SK-N-SH (cell line): ENCODE measurements around the gene AKR1D1. TPM values are rescaled to one million over a fixed set of nuclear protein-coding genes. Genes with fewer than 3 reads are reported as not detected.
"Not testable (repeated sequence)": the region's sequence is repeated elsewhere in the genome, so short reads cannot be mapped to it uniquely, and the experiment has no call there.

ENCODE experiments used
- CTCF ChIA-PET: fragments of 300-600, 350-600 bp; formaldehyde crosslinking; extraction: SDS; loops from one replicate; lab custom pipeline; 2021; lab: Yijun Ruan, JAX
- POLR2A ChIA-PET: fragments of 350-600 bp; sonication (Branson Sonifier 250); formaldehyde crosslinking; extraction: SDS; loops from one replicate; lab custom pipeline; 2020; ENCODE audit warnings: antibody characterized with exemption, inconsistent platforms; lab: Yijun Ruan, JAX
- DNase-seq: peaks from one replicate; pipeline ENCODE4 v3.0.0; 2012
- H2AFZ ChIP-seq: fragments of 200-600 bp; sonication (generic); 2 replicates; pipeline ENCODE4 v1.8.1; 2016; ENCODE audit warnings: antibody characterized with exemption, mild to moderate bottlenecking, low read depth
- H3F3A ChIP-seq: fragments of 200-600 bp; sonication (generic); replicated peaks from 2 replicates; pipeline ENCODE3; 2016; ENCODE audit warnings: antibody characterized with exemption, mild to moderate bottlenecking; ENCODE audit not compliant: insufficient read depth
- H3K27ac ChIP-seq, 2 experiments: fragments of 200-500 bp in 1 of 2; fragments of 200-600 bp in 1 of 2; sonication (Bioruptor generic) in 1 of 2; sonication (generic), shearing (Covaris generic) in 1 of 2; 2 replicates each; pipeline versions ENCODE4 v1.5.1 to v1.6.1; 2014 to 2016; ENCODE audit warnings: low read depth in 2 of 2, inconsistent platforms in 1 of 2, low read length in 1 of 2, mild to moderate bottlenecking in 1 of 2, mixed read lengths in 1 of 2
- H3K27me3 ChIP-seq: fragments of 200-600 bp; sonication (generic), shearing (Covaris generic); 2 replicates; pipeline ENCODE4 v1.6.1; 2016; ENCODE audit warnings: mixed run types; ENCODE audit not compliant: insufficient read depth
- H3K36me3 ChIP-seq, 2 experiments: fragments of 200-500 bp in 1 of 2; fragments of 200-600 bp in 1 of 2; sonication (Bioruptor generic) in 1 of 2; sonication (generic) in 1 of 2; replicated peaks in 1 of 2; 2 replicates each; pipeline versions ENCODE3 to v1.5.1; 2014 to 2016; ENCODE audit warnings: low read length in 1 of 2, mild to moderate bottlenecking in 1 of 2; ENCODE audit not compliant: insufficient read depth in 2 of 2, control insufficient read depth in 1 of 2
- H3K4me1 ChIP-seq, 2 experiments: fragments of 200-500 bp in 1 of 2; fragments of 200-600 bp in 1 of 2; sonication (Bioruptor generic) in 1 of 2; sonication (generic), shearing (Covaris generic) in 1 of 2; 2 replicates each; pipeline versions ENCODE4 v1.5.1 to v1.6.1; 2014 to 2016; ENCODE audit warnings: low read depth in 1 of 2, low read length in 1 of 2, mixed run types in 1 of 2; ENCODE audit not compliant: insufficient read depth in 2 of 2, control insufficient read depth in 1 of 2
- H3K4me2 ChIP-seq: fragments of 200-600 bp; sonication (generic), shearing (Covaris generic); 2 replicates; pipeline ENCODE4 v1.6.1; 2017; ENCODE audit warnings: mixed run types
- H3K4me3 ChIP-seq, 2 experiments: fragments of 200-500 bp in 1 of 2; fragments of 200-600 bp in 1 of 2; sonication (Bioruptor generic) in 1 of 2; sonication (generic), shearing (Covaris generic) in 1 of 2; 2 replicates each; pipeline versions ENCODE4 v1.5.1 to v1.8.1; 2014 to 2016; ENCODE audit warnings: low read depth in 2 of 2, inconsistent platforms in 1 of 2, low read length in 1 of 2, mild to moderate bottlenecking in 1 of 2, mixed read lengths in 1 of 2, moderate library complexity in 1 of 2
- H3K79me2 ChIP-seq: fragments of 200-600 bp; sonication (generic); 2 replicates; pipeline ENCODE4 v1.8.1; 2017; ENCODE audit warnings: mild to moderate bottlenecking; ENCODE audit not compliant: insufficient read depth
- H3K9ac ChIP-seq: fragments of 200-600 bp; sonication (generic); 2 replicates; pipeline ENCODE4 v1.6.1; 2017; ENCODE audit warnings: mixed run types
- H3K9me2 ChIP-seq: fragments of 200-600 bp; sonication (generic); 2 replicates; pipeline ENCODE4 v1.6.1; 2017; ENCODE audit warnings: mixed run types
- H3K9me3 ChIP-seq: fragments of 200-600 bp; sonication (generic); 2 replicates; pipeline ENCODE4 v1.6.1; 2017; ENCODE audit warnings: mixed run types, mild to moderate bottlenecking, moderate library complexity
- H4K20me1 ChIP-seq: fragments of 200-600 bp; sonication (generic); 2 replicates; pipeline ENCODE4 v1.6.1; 2017; ENCODE audit warnings: mild to moderate bottlenecking, mixed run types; ENCODE audit not compliant: insufficient read depth
- FOSL2 ChIP-seq: IDR thresholded peaks from 2 replicates; pipeline ENCODE4 v1.4.0; 2012; ENCODE audit warnings: low read depth, mild to moderate bottlenecking, moderate library complexity, borderline replicate concordance
- FOXJ3 ChIP-seq: sonication (generic); formaldehyde crosslinking; IDR thresholded peaks from 2 replicates; pipeline ENCODE4 v1.5.1; 2020; ENCODE audit warnings: mild to moderate bottlenecking, missing genetic modification reagents
- GATA2 ChIP-seq: sonication (generic); formaldehyde crosslinking; IDR thresholded peaks from 2 replicates; pipeline ENCODE4 v1.5.0; 2020; ENCODE audit warnings: mild to moderate bottlenecking, missing genetic modification reagents
- NFIC ChIP-seq: IDR thresholded peaks from 2 replicates; pipeline ENCODE4 v1.4.0; 2012; ENCODE audit warnings: borderline replicate concordance
- SIN3A ChIP-seq: IDR thresholded peaks from 2 replicates; pipeline ENCODE4 v1.6.1; 2012; ENCODE audit warnings: low read depth, mild to moderate bottlenecking, low read length, moderate library complexity, borderline replicate concordance
- TEAD4 ChIP-seq: IDR thresholded peaks from 2 replicates; pipeline ENCODE4 v1.4.0; 2012; ENCODE audit warnings: mild to moderate bottlenecking, borderline replicate concordance; ENCODE audit not compliant: insufficient read depth
- WGBS: methylation state at CpG from one replicate; pipeline ENCODE4 v1.1.6; 2017; ENCODE audit warnings: low lambda C conversion rate; 5-methylcytosine and 5-hydroxymethylcytosine counted together
- polyA plus RNA-seq, 3 experiments: library from polyadenylated mRNA; depleted of rRNA; stranded (reverse); fragments of >200 nt; gene quantifications; 2 replicates each; pipeline ENCODE4 v1.2.3, GENCODE V29; 2012
- TF ChIP-seq, protein P1 (sequence below): IDR thresholded peaks from 2 replicates; pipeline ENCODE4 v1.4.0; 2012; ENCODE audit warnings: low read depth, borderline replicate concordance

The AKR1D1 gene
- polyA plus RNA-seq, 1 of the 3 experiments (the other 2 are of a cell fraction) = not detected

DNA sequence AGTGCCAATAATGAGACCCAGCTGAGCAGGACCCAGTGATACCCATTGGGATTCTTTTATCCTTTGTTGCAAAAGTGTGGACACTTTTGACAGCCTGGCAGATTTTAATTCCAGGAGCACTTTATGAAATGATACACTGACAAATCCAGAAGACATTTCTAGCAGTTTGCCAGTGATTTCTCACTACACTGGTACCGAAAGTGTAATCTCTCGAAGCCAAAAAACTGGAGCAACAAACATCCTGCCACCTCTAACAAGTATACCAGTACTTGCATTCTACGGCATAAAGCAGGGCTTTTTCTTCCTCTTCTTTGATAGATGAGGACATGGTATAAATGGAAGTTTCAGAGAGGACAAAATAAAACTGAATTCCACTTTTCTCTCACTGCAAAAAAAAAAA lies 28.4 kb upstream of the AKR1D1 start:
- H3K4me2 ChIP-seq = no peak overlapping the region
- no peak for DNase-seq
- no peak overlapping the region for H2AFZ ChIP-seq
- POLR2A ChIA-PET = no interaction called here
- no peak overlapping the region for H3K27ac ChIP-seq
- no peak for TF ChIP-seq SIN3A
- H4K20me1 ChIP-seq = no peaks in the 10 kb centered on the region
- no peaks in the 10 kb centered on the region; the same call in 1 of the 2 replicates for H3K27me3 ChIP-seq
- H3K9ac ChIP-seq = no peak overlapping the region
- no peaks in the 10 kb centered on the region for H3K79me2 ChIP-seq
- no peaks in the 10 kb centered on the region for H3K36me3 ChIP-seq
- H3F3A ChIP-seq = no peaks in the 10 kb centered on the region
- no peak overlapping the region for H3K4me3 ChIP-seq
- H3K9me2 ChIP-seq = no peaks in the 10 kb centered on the region
- H3K4me1 ChIP-seq = no peaks in the 10 kb centered on the region
- CTCF ChIA-PET = no interaction called here
- 48% methylated on average over 3 of the region's 3 CpGs for WGBS
- no peaks in the 10 kb centered on the region; the same call in 1 of the 2 replicates for H3K9me3 ChIP-seq

DNA sequence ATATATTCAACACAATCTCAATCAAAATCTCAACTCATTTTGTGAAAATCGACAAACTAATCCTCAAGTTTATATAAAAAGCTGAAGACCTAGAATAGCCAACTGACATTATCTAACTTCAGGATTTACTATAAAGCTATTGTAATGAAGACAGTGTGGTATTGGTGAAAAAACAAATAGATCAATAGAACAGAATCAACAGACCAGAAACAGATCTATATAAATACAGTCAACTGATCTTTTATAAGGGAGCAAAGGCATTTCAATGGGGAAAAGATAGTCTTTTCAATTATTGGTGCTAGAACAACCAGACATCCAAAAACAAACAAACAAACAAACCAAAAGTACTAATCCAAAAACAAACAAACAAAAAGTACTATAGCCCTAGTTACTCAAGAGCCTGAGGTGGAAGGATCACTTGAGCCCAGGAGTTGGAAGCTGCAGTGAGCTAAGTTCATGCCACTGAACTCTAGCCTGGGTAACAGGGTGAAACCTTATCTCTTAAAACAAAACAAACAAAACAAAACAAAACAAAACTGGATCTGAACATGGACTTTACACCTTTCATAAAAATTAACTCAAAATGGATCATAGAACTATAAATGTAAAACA lies 26.6 kb upstream of the AKR1D1 start:
- POLR2A ChIA-PET = no interaction called here
- Histone ChIP-seq H3K79me2 (no peaks in the 10 kb centered on the region), H3K9ac (no peak overlapping the region), H3K27me3 (no peaks in the 10 kb centered on the region; the same call in 1 of the 2 replicates), H3F3A (no peaks in the 10 kb centered on the region), H3K9me3 (no peaks in the 10 kb centered on the region; the same call in 1 of the 2 replicates), H3K9me2 (no peaks in the 10 kb centered on the region), H3K4me3 (no peak overlapping the region), H3K4me1 (no peaks in the 10 kb centered on the region), H3K27ac (no peak overlapping the region), H2AFZ (no peak overlapping the region), H3K4me2 (no peak overlapping the region), H3K36me3 (no peaks in the 10 kb centered on the region), H4K20me1 (no peaks in the 10 kb centered on the region)
- DNase-seq = no peak
- WGBS = 23% methylated on average over 1 of the region's 1 CpG
- CTCF ChIA-PET = interaction anchor here (1.0 kb wide), 1 partner anchor 41 kb away, joined by 3 read pairs; no protein-coding TSS in a partner anchor
- TF ChIP-seq FOSL2 = no peak
- TF ChIP-seq FOXJ3 (CRISPR knock-in tag) = no peak

DNA sequence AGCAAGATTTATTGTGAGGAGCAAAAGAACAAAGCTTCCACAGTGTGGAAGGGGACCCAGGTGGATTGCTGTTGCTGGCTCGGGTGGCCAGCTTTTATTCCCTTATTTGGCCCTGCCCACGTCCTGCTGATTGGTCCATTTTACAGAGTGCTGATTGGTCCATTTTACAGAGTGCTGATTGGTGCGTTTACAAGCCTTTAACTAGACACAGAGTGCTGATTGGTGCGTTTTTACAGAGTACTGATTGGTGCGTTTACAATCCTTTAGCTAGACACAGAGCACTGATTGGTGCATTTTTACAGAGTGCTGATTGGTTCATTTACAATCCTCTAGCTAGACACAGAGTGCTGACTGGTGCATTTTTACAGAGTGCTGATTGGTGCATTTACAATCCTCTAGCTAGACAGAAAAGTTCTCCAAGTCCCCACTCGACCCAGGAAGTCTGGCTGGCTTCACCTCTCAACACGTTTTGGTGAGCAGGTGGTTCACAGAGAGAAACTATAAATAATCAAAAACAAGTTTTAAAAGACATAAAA lies 24.5 kb upstream of the AKR1D1 start:
- H3K9me2 ChIP-seq = not testable (repeated sequence)

DNA sequence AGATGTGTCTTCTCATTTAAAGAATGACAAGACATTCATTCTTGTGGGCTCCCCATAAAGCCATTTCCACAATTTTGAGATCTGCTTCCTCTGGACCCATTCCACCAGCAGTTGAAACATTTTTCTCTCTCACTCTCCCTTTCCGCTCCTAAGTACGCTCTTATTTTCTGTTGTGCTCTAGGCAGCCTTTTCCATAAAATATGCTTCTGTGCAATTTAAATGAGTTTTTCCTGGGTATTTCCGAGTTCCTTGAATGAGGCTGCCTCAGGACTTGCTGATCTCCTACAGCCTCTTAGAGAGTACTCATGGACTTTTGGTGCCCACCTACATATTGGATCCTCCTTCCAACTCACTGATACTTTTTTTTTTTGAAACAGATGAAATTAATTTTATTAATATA lies 23.6 kb upstream of the AKR1D1 start:
- no peak overlapping the region for H3K27ac ChIP-seq
- H3K9me2 ChIP-seq = no peaks in the 10 kb centered on the region
- H3K9ac ChIP-seq = no peak overlapping the region
- ChIA-PET POLR2A (no interaction called here), CTCF (no interaction called here)
- H3K9me3 ChIP-seq = no peaks in the 10 kb centered on the region; the same call in 1 of the 2 replicates
- no peaks in the 10 kb centered on the region for H3K4me1 ChIP-seq
- H3K79me2 ChIP-seq = no peaks in the 10 kb centered on the region
- no peaks in the 10 kb centered on the region for H3K27me3 ChIP-seq
- DNase-seq = no peak
- TF ChIP-seq GATA2 (CRISPR knock-in tag) (no peak), FOXJ3 (CRISPR knock-in tag) (no peak), NFIC (no peak), TEAD4 (no peak)
- TF ChIP-seq, protein P1, sequence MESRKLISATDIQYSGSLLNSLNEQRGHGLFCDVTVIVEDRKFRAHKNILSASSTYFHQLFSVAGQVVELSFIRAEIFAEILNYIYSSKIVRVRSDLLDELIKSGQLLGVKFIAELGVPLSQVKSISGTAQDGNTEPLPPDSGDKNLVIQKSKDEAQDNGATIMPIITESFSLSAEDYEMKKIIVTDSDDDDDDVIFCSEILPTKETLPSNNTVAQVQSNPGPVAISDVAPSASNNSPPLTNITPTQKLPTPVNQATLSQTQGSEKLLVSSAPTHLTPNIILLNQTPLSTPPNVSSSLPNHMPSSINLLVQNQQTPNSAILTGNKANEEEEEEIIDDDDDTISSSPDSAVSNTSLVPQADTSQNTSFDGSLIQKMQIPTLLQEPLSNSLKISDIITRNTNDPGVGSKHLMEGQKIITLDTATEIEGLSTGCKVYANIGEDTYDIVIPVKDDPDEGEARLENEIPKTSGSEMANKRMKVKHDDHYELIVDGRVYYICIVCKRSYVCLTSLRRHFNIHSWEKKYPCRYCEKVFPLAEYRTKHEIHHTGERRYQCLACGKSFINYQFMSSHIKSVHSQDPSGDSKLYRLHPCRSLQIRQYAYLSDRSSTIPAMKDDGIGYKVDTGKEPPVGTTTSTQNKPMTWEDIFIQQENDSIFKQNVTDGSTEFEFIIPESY = no peak
- no peak overlapping the region for H3K4me3 ChIP-seq
- H4K20me1 ChIP-seq = no peaks in the 10 kb centered on the region
- H3K36me3 ChIP-seq = no peaks in the 10 kb centered on the region
- H2AFZ ChIP-seq = no peak overlapping the region
- WGBS = 57% methylated on average over 3 of the region's 3 CpGs
- H3F3A ChIP-seq = no peaks in the 10 kb centered on the region
- H3K4me2 ChIP-seq = no peak overlapping the region

More for the DNA sequence above, 24.5 kb upstream of the AKR1D1 start:
- H3K27me3 ChIP-seq, H3K27ac ChIP-seq, H3K4me1 ChIP-seq, POLR2A ChIA-PET, H3K79me2 ChIP-seq, H3K9ac ChIP-seq, H4K20me1 ChIP-seq, H3K4me2 ChIP-seq, H3F3A ChIP-seq, H3K9me3 ChIP-seq, H3K4me3 ChIP-seq, CTCF ChIA-PET, H2AFZ ChIP-seq, DNase-seq, H3K36me3 ChIP-seq: not testable (repeated sequence)
- WGBS = 22% methylated on average over 7 of the region's 7 CpGs

DNA sequence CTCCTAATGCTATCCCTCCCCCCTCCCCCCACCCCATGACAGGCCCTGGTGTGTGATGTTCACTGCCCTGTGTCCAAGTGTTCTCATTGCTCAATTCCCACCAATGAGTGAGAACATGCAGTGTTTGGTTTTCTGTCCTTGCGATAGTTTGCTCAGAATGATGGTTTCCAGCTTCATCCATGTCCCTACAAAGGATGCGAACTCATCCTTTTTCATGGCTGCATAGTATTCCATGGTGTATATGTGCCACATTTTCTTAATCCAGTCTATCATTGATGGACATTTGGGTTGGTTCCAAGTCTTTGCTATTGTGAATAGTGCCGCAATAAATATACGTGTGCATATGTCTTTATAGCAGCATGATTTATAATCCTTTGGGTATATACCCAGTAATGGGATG lies 20.6 kb upstream of the AKR1D1 start:
- CTCF ChIA-PET, H3K27ac ChIP-seq, DNase-seq, H4K20me1 ChIP-seq, POLR2A ChIA-PET, H2AFZ ChIP-seq, H3K9me3 ChIP-seq, H3F3A ChIP-seq, H3K27me3 ChIP-seq, H3K79me2 ChIP-seq, H3K36me3 ChIP-seq, H3K4me3 ChIP-seq, H3K4me2 ChIP-seq, H3K9ac ChIP-seq, H3K9me2 ChIP-seq, H3K4me1 ChIP-seq: not testable (repeated sequence)
- 73% methylated on average over 4 of the region's 4 CpGs for WGBS
